RPMI7951 (cell line): Measurements from ENCODE around the gene NAT8L. TPM values are rescaled to one million over a fixed set of nuclear protein-coding genes. Genes with fewer than 3 reads are reported as not detected.
A peak's percentile ranks its signal among the peaks of the same experiment; 100 is the strongest.
"Not testable (repeated sequence)": the region's sequence is repeated elsewhere in the genome, so short reads cannot be mapped to it uniquely, and the experiment has no call there.

Experiments used
- DNase-seq: peaks from one replicate; pipeline ENCODE4 v3.0.0-alpha.2; 2012; ENCODE audit warnings: low read depth
- total RNA-seq: library from RNA; depleted of rRNA; stranded (reverse); fragments of >200 nt; shearing (Covaris generic); gene quantifications from 2 replicates; pipeline ENCODE4 v1.2.3, GENCODE V29; 2014; rRNA removed

Gene NAT8L
- 0.10 TPM in 1 of 2 replicates, not detected in the other for total RNA-seq

DNA sequence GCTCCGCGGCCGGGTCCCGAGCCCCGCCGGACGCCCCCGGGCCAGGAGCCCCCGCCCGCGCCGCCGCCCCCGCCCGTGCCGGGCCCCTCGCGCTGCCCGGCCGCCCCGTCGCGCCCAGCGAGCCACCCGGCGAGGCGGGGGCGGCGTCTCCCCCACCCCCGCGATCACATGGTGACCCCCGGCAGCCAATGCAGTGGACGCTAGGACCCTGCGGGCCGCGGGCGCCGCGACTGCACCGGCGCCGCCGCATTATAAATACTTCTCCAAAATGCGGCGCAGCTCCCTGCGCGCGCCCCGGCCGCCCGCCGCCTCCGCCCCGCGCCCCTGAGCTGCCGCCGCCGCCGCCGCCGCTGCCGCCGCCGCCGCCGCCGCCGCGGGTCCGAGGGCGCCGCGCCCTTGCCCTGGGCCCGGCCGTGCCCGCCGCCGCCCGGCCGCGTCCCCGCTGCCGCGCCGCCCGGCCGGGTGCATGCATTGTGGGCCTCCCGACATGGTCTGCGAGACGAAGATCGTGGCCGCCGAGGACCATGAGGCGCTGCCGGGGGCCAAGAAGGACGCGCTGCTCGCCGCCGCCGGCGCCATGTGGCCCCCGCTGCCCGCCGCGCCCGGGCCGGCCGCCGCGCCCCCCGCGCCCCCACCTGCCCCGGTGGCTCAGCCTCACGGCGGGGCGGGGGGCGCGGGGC lies at the start of gene NAT8L:
Gene NAT8L, plus strand, starts transcription at position 282 of the 680 bp plus-strand sequence. Its CDS starts 185 bp downstream, at position 467.
- DNase-seq, result no peak

GRCh38 chr4:2009651-2010233 lies 49.4 kb upstream of the NAT8L start:
- peak; percentile 75 for DNase-seq

GRCh38 chr4:2011583-2011982 lies 47.5 kb upstream of the NAT8L start:
- no peak for DNase-seq

GRCh38 chr4:2015008-2015407 lies 44.1 kb upstream of the NAT8L start:
- no peak for DNase-seq

GRCh38 chr4:2021358-2022018 lies 37.6 kb upstream of the NAT8L start:
- not testable (repeated sequence) for DNase-seq

DNA sequence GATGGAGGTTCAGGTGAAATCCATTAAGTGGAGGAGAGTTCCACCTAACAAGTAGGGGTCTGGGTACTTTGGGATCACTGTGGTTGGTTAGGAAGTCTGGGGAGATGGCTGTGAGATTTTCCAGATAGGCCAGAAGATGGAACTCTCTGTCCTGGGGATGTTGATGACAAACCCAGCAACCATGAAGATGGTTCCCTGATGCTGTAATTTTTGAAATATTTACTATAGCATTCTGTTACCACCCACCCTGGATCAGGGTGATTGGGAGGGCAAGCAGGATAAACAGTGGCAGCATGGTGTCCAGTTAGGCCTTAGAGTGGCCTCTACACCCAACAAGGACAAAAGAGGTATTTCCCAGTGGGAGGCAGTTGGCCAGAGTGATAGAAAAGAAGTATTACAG lies 34.4 kb upstream of the NAT8L start:
- DNase-seq, result no peak

DNA sequence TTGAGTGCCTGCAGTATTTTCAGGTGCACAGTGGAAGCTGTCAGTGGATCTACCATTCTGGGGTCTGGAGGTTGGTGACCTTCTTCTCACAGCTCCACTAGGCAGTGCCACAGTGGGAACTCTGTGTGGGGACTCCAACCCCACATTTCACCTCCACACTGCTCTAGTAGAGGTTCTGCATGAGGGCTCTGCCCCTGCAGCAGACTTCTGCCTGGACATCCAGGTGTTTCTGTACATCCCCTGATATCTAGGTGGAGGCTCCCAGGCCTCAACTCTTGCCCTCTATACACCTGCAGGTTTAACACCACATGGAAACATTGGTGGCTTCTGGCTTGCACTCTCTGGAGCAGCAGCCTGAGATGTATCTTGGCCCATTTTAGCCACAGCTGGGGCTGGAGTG lies 33.3 kb upstream of the NAT8L start:
- no peak for DNase-seq

DNA sequence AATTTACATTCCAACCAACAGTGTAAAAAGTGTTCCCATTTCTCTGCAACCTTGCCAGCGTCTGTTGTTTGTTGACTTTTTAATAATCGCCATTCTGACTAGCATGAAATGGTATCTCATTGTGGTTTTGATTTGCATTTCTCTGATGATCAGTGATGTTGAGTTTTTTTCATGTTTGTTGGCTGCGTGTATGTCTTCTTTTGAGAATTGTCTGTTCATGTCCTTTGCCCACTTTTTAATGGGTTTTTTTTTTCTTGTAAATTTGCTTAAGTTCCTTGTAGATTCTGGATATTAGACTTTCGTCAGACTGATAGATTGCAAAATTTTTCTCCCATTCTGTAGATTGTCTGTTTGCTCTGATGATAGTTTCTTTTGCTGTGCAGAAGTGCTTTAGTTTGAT lies 32.0 kb upstream of the NAT8L start:
- not testable (repeated sequence) for DNase-seq

GRCh38 chr4:2031161-2031560 lies 28.0 kb upstream of the NAT8L start:
- DNase-seq, result not testable (repeated sequence)

DNA sequence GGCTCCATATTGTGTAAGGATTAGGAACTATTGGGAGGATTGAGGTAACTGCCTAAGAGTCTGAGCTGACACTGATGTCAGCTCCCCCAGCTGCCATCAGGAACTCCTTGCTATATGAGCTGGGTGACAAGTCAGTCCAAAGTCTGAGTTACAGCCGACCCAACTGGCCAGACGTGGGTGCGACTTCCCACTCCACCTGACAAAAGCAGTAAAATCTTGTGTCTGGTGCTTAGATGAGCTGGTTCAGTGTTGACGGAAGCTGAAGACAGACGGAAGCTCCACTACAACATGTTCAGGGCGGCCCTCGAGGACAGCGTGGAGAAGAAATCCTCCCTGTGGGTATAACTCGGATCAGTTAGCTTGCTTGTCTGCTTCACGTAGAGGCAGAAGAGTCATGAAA lies 22.8 kb upstream of the NAT8L start:
- no peak for DNase-seq

- no peak for DNase-seq
Observed at GRCh38 chr4:2036866-2037265, 22.3 kb upstream of the NAT8L start.

- no peak for DNase-seq
Observed at GRCh38 chr4:2040391-2041238, 18.5 kb upstream of the NAT8L start.

GRCh38 chr4:2041239-2042130 lies 17.6 kb upstream of the NAT8L start:
- DNase-seq, result peak; percentile 65

DNA sequence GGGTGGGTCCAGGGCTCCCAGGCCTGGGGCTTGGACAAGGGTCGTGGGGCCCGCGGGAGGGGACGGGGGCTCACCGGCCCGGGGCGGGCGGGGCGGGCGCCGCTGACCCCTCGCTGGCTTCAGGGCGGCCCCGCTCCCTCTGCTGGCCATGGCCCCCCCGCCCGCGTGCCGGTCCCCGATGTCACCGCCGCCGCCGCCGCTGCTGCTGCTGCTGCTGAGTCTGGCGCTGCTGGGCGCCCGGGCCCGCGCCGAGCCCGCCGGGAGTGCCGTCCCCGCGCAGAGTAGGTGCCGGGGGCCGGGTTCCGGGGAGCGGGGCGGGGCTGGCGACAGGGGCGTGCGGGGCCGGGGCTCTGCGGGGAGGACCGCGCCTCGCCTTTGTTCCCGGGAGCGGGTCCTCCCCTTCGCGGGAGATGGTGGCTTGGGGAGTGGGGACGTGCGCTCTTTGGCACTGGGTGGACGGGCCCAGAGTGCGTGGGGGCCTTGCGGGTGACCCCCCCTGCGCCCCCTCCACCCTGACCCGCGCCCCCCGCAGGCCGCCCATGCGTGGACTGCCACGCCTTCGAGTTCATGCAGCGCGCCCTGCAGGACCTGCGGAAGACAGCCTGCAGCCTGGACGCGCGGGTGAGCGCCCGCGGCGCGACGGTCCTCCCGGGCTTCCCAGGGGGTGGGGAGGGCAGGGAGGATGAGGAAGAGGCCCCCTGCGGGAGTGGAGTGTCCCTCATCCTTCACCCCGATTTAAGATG lies 16.8 kb upstream of the NAT8L start:
- no peak for DNase-seq

- DNase-seq, result no peak
Observed at GRCh38 chr4:2042947-2043395, 16.2 kb upstream of the NAT8L start.

DNA sequence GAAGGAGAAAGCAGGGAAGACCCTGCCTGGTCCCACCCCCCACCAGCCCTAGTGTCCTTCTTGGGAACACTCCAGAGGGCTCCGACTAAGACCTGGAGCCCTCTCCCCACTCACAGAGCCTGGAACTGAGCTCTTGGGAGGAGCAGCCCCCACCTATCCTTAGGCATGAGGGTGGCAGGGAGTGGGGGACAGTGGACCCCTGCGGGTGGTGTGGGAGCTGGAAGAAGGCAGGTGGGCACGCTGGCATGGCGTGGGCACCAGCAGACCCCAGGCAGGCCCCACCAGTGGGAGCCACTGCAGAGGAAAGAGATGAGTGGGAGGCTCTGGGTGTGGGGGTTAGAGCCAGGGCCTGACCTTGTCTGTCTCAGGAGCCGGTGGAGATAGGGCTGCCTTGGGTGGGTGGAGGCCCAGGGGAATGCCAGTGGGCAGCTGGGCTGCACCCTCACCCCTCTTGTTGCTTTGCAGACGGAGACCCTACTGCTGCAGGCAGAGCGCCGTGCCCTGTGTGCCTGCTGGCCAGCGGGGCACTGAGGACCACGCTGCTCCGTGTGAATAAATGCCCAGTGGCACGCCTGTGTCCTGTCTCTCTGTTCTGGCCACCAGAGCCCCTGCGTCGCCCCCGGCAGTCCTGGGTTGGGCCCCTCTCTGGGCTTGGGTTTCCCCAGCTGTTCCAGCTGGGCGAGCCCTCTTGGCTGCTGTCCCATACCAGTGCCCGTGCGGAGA lies 15.6 kb upstream of the NAT8L start:
- no peak for DNase-seq

- DNase-seq, result no peak
Observed at GRCh38 chr4:2044119-2044485, 15.0 kb upstream of the NAT8L start.

DNA sequence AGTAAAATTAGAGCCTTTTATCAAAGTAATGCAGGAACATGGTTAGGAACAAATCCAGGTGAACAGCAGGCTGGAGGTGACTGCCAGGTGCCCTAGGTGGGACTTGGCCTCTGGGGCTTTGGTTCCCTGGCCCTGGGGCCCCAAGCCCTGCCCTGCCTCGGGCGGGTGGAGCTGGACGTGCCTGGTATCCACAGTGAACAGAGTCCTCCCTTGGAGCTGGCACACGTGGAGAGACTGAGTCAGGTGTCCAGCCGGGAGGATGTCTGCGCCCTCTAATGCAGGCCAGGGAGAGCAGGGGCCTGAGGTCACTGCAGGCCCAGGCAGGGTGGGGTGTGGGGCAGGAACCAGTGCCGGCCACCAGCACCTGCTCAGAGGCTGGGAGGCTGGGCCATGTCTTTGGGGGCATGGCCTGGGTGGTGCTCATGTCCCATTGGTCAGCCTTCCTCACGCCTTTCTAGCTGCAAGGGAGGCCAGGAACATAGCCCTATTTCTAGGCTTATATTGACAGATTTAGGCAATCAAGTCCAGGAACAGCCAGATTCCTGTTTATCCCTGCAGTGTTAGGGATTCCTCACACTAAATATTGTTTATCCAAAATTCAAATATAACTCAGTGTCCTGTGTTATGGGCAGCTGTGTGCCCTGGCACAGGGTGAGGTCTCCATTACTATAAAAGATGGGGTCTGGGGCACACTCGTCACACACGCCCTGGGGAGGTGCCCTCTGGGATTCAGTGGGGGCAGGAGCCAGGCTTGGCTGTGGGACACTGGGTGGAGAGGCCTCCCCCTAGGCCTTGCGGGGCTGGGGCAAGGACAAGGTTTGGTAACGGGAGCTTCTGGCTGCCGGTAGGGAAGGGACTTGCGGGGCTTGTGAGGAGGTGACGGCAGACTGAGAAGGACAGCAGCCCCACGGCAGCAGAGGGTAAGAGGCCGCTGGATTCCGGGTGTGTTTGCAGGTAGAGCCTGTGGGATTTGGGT lies 14.3 kb upstream of the NAT8L start:
- no peak for DNase-seq
